ENCODE data around the gene KIAA0930. TPM values are rescaled to one million over a fixed set of nuclear protein-coding genes. Genes with fewer than 3 reads are reported as not detected.

KIAA0930 gene
- total and polyA plus RNA-seq, 2 of the 4 experiments (the other 2 are of a cell fraction) = 25.3 to 34.1 TPM

- dilution Hi-C loops (cut with HindIII; ENCODE audit: low sequenced_read_pairs, unreplicated experiment) (no loop called here), in situ Hi-C loops (cut with MboI; ENCODE audit: low sequenced_read_pairs) (loop anchor here (5.0 kb wide), 1 partner anchor 161 kb away; no protein-coding TSS in a partner anchor), intact Hi-C loops (cut with micrococcal nuclease) (loop anchor here (5.0 kb wide), 2 partner anchors 91 to 286 kb away; no protein-coding TSS in a partner anchor)
- H3K56ac ChIP-seq (ENCODE audit: extremely low read depth, insufficient read depth, low read length) = no peak overlapping the region
- H3K36me3 ChIP-seq (ENCODE audit: control insufficient read depth, insufficient read depth, low read length) = no peaks in the 10 kb centered on the region
- no peak overlapping the region for H3K4me2 ChIP-seq (ENCODE audit: low read depth, low read length)
- H3K18ac ChIP-seq (ENCODE audit: low read depth, low read length) = no peak overlapping the region
- no peak overlapping the region for H3K14ac ChIP-seq (replicated peaks; ENCODE audit: low read depth, low read length)
- H2BK15ac ChIP-seq (ENCODE audit: low read depth, low read length) = no peak overlapping the region
- H2BK20ac ChIP-seq (ENCODE audit: low read depth, low read length) = no peak overlapping the region
- no peak overlapping the region for H3K27ac ChIP-seq (ENCODE audit: insufficient read depth, low read length)
- no peak overlapping the region for H3K4me3 ChIP-seq (ENCODE audit: insufficient read depth, low read depth, low read length)
- no peak overlapping the region for H4K8ac ChIP-seq (ENCODE audit: low read depth in 2 of 2, low read length in 2 of 2)
- H3K4ac ChIP-seq (ENCODE audit: low read depth, low read length) = no peak overlapping the region
- DNase-seq = no peak
- ChIA-PET POLR2A (ENCODE audit: unreplicated experiment) (no interaction called here), CTCF (interaction anchor here (1.0 to 1.1 kb wide), 2 partner anchors 17 to 62 kb away, joined by 3 read pairs; no protein-coding TSS in a partner anchor)
- no peak overlapping the region for H2BK120ac ChIP-seq (ENCODE audit: low read depth, low read length)
- H2AK5ac ChIP-seq (ENCODE audit: low read depth, low read length) = no peak overlapping the region
- H2BK5ac ChIP-seq (ENCODE audit: low read depth, low read length, poor library complexity, severe bottlenecking) = no peak overlapping the region
- no TSS peak for BruUV-seq (replicated peaks)
- peaks cover 2% of the 10 kb centered on the region; the same call in 1 of the 2 replicates for H3K4me1 ChIP-seq (ENCODE audit: control insufficient read depth, insufficient read depth, low read length)
- H4K5ac ChIP-seq (ENCODE audit: low read depth, low read length) = no peak overlapping the region
- H3K23ac ChIP-seq (ENCODE audit: low read depth, low read length) = no peak overlapping the region
- H3K27me3 ChIP-seq (ENCODE audit: control insufficient read depth, insufficient read depth, low read length) = no peaks in the 10 kb centered on the region
- WGBS, 2 experiments (ENCODE audit: extremely low coverage in 2 of 2, insufficient read length in 1 of 2) = 85% methylated on average over 4 of the region's 14 CpGs; no CpG with 5 or more reads in 1 of the 2 experiments
- TF ChIP-seq RAD21 (IDR thresholded peaks at IDR 0.05; ENCODE audit: low read length) (no peak), ELK1 (IDR thresholded peaks at IDR 0.05; ENCODE audit: borderline replicate concordance, low read depth, low read length) (no peak), CEBPB (IDR thresholded peaks at IDR 0.05; ENCODE audit: low read depth, low read length) (no peak), SMC3 (IDR thresholded peaks at IDR 0.05; ENCODE audit: low read depth, low read length) (no peak), MXI1 (IDR thresholded peaks at IDR 0.05; ENCODE audit: borderline replicate concordance, low read depth, low read length) (no peak), CHD1 (IDR thresholded peaks at IDR 0.05; ENCODE audit: low read depth, low read length) (no peak), RFX5 (IDR thresholded peaks at IDR 0.05; ENCODE audit: low read depth, low read length) (no peak), FOS (IDR thresholded peaks at IDR 0.05; ENCODE audit: low read depth, low read length) (no peak), MAFK (IDR thresholded peaks at IDR 0.05; ENCODE audit: low read depth, low read length) (no peak), USF2 (IDR thresholded peaks at IDR 0.05; ENCODE audit: low read depth, low read length) (no peak), BHLHE40 (IDR thresholded peaks at IDR 0.05; ENCODE audit: low read depth, low read length) (no peak), POLR2A (IDR thresholded peaks at IDR 0.05; ENCODE audit: low read depth, low read length) (no peak)
- H4K91ac ChIP-seq (ENCODE audit: insufficient read depth, low read depth, low read length) = peak overlapping the region; percentile 26; the same call in 1 of the 2 replicates
- H3K9me1 ChIP-seq (ENCODE audit: insufficient read depth, low read length) = no peaks in the 10 kb centered on the region
- no peak overlapping the region for H3K9ac ChIP-seq (ENCODE audit: low read depth, low read length)
- H2AFZ ChIP-seq (replicated peaks; ENCODE audit: low read length, poor library complexity) = no peak overlapping the region
- ATAC-seq (ENCODE audit: low read depth) = no peak
- no peak overlapping the region for H2AK9ac ChIP-seq (replicated peaks; ENCODE audit: low read depth, low read length, poor library complexity)
- H3K79me1 ChIP-seq (ENCODE audit: low read depth in 1 of 2, low read length in 2 of 2) = no peaks in the 10 kb centered on the region
- peaks cover 2% of the 10 kb centered on the region; the same call in 1 of the 2 replicates for H3K9me3 ChIP-seq (ENCODE audit: control insufficient read depth, insufficient read depth, low read length)
- H4K20me1 ChIP-seq (ENCODE audit: insufficient read depth, low read length) = no peaks in the 10 kb centered on the region
Observed at GRCh38 chr22:45262931-45263462, 22.3 kb upstream of the KIAA0930 start.
